Left lung (tissue), 10 donors: Measurements from ENCODE around the gene ATG16L1. TPM values are rescaled to one million over a fixed set of nuclear protein-coding genes. Genes with fewer than 3 reads are reported as not detected.
A peak's percentile ranks its signal among the peaks of the same experiment; 100 is the strongest.

Experiments used
- ATAC-seq: fragments of 200-7000 bp; cut with Tn5 transposase; one replicate; pipeline ENCODE4 v1.9.1; 2020; ENCODE audit warnings: moderate library complexity
- DNase-seq, 4 donors: peaks; one replicate each; pipeline ENCODE4 v3.0.0-alpha.2; 2013 to 2020
- H3K27ac ChIP-seq, 2 donors: fragments of 200-600 bp; sonication (generic) in 1 of 2; one replicate each; pipeline versions ENCODE4 v1.5.0 to v1.8.0; 2020 to 2021
- H3K27me3 ChIP-seq, 2 donors: fragments of 200-600 bp; sonication (generic) in 1 of 2; one replicate each; pipeline versions ENCODE4 v1.5.0 to v1.8.0; 2020 to 2021
- H3K36me3 ChIP-seq, 2 donors: fragments of 200-600 bp; sonication (generic) in 1 of 2; one replicate each; pipeline versions ENCODE4 v1.5.0 to v1.8.0; 2020 to 2021
- H3K4me1 ChIP-seq, 2 donors: fragments of 200-600 bp; one replicate each; pipeline ENCODE4 v1.8.0; 2021
- H3K4me3 ChIP-seq, 2 donors: fragments of 200-600 bp; sonication (generic) in 1 of 2; one replicate each; pipeline versions ENCODE4 v1.5.0 to v1.8.0; 2020 to 2021; ENCODE audit warnings: mild to moderate bottlenecking in 1 of 2
- H3K9me3 ChIP-seq, 2 donors: fragments of 200-600 bp; sonication (generic) in 1 of 2; one replicate each; pipeline versions ENCODE4 v1.5.0 to v1.8.0; 2020 to 2021
- CTCF ChIP-seq, 2 donors: fragments of 200-600 bp; sonication (generic) in 1 of 2; IDR thresholded peaks; one replicate each; pipeline versions ENCODE4 v1.5.0 to v1.8.0; 2021; ENCODE audit warnings: antibody characterized with exemption in 2 of 2
- intact Hi-C, 2 donors: fragments of 100-400 bp; cut with DNase I; formaldehyde crosslinking; loops; one replicate each; pipeline versions ENCODE4 v1.11.2 to v1.14.2; 2022
- polyA plus RNA-seq, 6 donors: library from polyadenylated mRNA; unstranded; fragments of 120-200 nt; gene quantifications; one replicate each; pipeline ENCODE4 v1.2.1, GENCODE V29; 2013; ENCODE audit not compliant: insufficient read length in 6 of 6
- total RNA-seq, 2 donors: library from RNA; stranded (reverse); fragmentation: NEBNext Ultra II Directional; extraction: Animal tissue kit (Norgen Biotek cat#: 25700); gene quantifications; one replicate each; pipeline ENCODE4 v1.2.1, GENCODE V29; 2021
- donor health status: DM: no; HTN: yes; CAD: no.
- donor health status: DM: no; HTN: no; CAD: no.

The ATG16L1 gene
- total and polyA plus RNA-seq, 8 donors: 21.1 to 29.4 (median 23.7) TPM

- ATAC-seq (no peak), DNase-seq (no peak)
- intact Hi-C loops: no loop called here
- Histone ChIP-seq H3K4me1 (peaks cover 0 to 57% of the 10 kb centered on the region in 2 donors), H3K27me3 (no peaks in the 10 kb centered on the region), H3K4me3 (no peak overlapping the region), H3K36me3 (no peaks in the 10 kb centered on the region), H3K27ac (peak overlapping the region in 1 of 2 donors; percentile 19), H3K9me3 (no peaks in the 10 kb centered on the region)
- TF ChIP-seq CTCF (IDR thresholded peaks at IDR 0.05): no peak
Observed at GRCh38 chr2:233247116-233247515, 4.4 kb upstream of the ATG16L1 start.

- ATAC-seq (no peak), DNase-seq (no peak)
- Histone ChIP-seq H3K4me1 (peaks cover 0 to 57% of the 10 kb centered on the region in 2 donors), H3K9me3 (no peaks in the 10 kb centered on the region), H3K4me3 (no peak overlapping the region), H3K27me3 (no peaks in the 10 kb centered on the region), H3K36me3 (no peaks in the 10 kb centered on the region), H3K27ac (peak overlapping the region in 1 of 2 donors; percentile 19)
- intact Hi-C loops: no loop called here
- no peak for TF ChIP-seq CTCF (IDR thresholded peaks at IDR 0.05)
Observed at GRCh38 chr2:233247744-233248143, 3.7 kb upstream of the ATG16L1 start.

GRCh38 chr2:233248999-233249398 is 2.5 kb upstream of the ATG16L1 start:
- intact Hi-C loops: no loop called here

GRCh38 chr2:233250568-233250967 is 905 bp upstream of the ATG16L1 start:
- no peak for TF ChIP-seq CTCF (IDR thresholded peaks at IDR 0.05)
- peaks cover 0 to 13% of the 10 kb centered on the region in 2 donors for H3K36me3 ChIP-seq
- no peaks in the 10 kb centered on the region for H3K27me3 ChIP-seq
- no peak for DNase-seq
- peaks cover 3 to 62% of the 10 kb centered on the region in 2 donors for H3K4me1 ChIP-seq
- no peaks in the 10 kb centered on the region for H3K9me3 ChIP-seq
- no peak for ATAC-seq
- H3K27ac ChIP-seq: no peak overlapping the region
- intact Hi-C loops: loop anchor here in 1 of 2 donors (10.0 kb wide), 1 partner anchor 396 kb away; no protein-coding TSS in a partner anchor
- H3K4me3 ChIP-seq: no peak overlapping the region

More at GRCh38 chr2:233248999-233249398, 2.5 kb upstream of the ATG16L1 start:
- Histone ChIP-seq H3K27me3 (no peaks in the 10 kb centered on the region), H3K4me1 (peaks cover 3 to 58% of the 10 kb centered on the region in 2 donors), H3K36me3 (no peaks in the 10 kb centered on the region), H3K9me3 (no peaks in the 10 kb centered on the region), H3K4me3 (no peak overlapping the region), H3K27ac (no peak overlapping the region)
- no peak for DNase-seq
- no peak for ATAC-seq
- no peak for TF ChIP-seq CTCF (IDR thresholded peaks at IDR 0.05)

GRCh38 chr2:233250985-233251305 is 528 bp upstream of the ATG16L1 start:
- Histone ChIP-seq H3K36me3 (peaks cover 0 to 17% of the 10 kb centered on the region in 2 donors), H3K4me3 (peak overlapping the region; percentile 91 to 98), H3K27me3 (no peaks in the 10 kb centered on the region), H3K9me3 (no peaks in the 10 kb centered on the region), H3K27ac (peak overlapping the region; percentile 81 to 83), H3K4me1 (peaks cover 3 to 64% of the 10 kb centered on the region in 2 donors)
- DNase-seq: no peak
- ATAC-seq: peak; percentile 3
- intact Hi-C loops: loop anchor here in 1 of 2 donors (10.0 kb wide), 1 partner anchor 396 kb away; no protein-coding TSS in a partner anchor
- no peak for TF ChIP-seq CTCF (IDR thresholded peaks at IDR 0.05)
